OCI-LY3 (cell line): ENCODE results near the gene PBX3.

Experiments used
- EZH2phosphoT487 ChIP-seq: fragments of 200-600 bp; shearing (Covaris generic); IDR thresholded peaks from 2 replicates; pipeline ENCODE4 v1.6.1; 2018; ENCODE audit warnings: antibody characterized with exemption, mixed run types, low read depth
- TF ChIP-seq, protein P1 (sequence below): fragments of 200-600, 300-600 bp; sonication (generic); IDR thresholded peaks from 2 replicates; pipeline ENCODE4 v1.5.1; 2014; ENCODE audit warnings: antibody characterized with exemption, low read length, low read depth

GRCh38 chr9:125772740-125773139, 25.6 kb downstream of the PBX3 start:
- TF ChIP-seq, protein P1, sequence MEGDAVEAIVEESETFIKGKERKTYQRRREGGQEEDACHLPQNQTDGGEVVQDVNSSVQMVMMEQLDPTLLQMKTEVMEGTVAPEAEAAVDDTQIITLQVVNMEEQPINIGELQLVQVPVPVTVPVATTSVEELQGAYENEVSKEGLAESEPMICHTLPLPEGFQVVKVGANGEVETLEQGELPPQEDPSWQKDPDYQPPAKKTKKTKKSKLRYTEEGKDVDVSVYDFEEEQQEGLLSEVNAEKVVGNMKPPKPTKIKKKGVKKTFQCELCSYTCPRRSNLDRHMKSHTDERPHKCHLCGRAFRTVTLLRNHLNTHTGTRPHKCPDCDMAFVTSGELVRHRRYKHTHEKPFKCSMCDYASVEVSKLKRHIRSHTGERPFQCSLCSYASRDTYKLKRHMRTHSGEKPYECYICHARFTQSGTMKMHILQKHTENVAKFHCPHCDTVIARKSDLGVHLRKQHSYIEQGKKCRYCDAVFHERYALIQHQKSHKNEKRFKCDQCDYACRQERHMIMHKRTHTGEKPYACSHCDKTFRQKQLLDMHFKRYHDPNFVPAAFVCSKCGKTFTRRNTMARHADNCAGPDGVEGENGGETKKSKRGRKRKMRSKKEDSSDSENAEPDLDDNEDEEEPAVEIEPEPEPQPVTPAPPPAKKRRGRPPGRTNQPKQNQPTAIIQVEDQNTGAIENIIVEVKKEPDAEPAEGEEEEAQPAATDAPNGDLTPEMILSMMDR: no peak
- TF ChIP-seq EZH2phosphoT487: no peak
